ENCODE results near the gene SGCD. TPM values are rescaled to one million over a fixed set of nuclear protein-coding genes. Genes with fewer than 3 reads are reported as not detected.
A peak's percentile ranks its signal among the peaks of the same experiment; 100 is the strongest.

The SGCD gene
- total and polyA plus RNA-seq, 3 donors from 2014 or later, result 2.8 to 6.1 (median 5.0) TPM

- no peak for TF ChIP-seq POLR2A (IDR thresholded peaks at IDR 0.05)
- TF ChIP-seq, protein P1, sequence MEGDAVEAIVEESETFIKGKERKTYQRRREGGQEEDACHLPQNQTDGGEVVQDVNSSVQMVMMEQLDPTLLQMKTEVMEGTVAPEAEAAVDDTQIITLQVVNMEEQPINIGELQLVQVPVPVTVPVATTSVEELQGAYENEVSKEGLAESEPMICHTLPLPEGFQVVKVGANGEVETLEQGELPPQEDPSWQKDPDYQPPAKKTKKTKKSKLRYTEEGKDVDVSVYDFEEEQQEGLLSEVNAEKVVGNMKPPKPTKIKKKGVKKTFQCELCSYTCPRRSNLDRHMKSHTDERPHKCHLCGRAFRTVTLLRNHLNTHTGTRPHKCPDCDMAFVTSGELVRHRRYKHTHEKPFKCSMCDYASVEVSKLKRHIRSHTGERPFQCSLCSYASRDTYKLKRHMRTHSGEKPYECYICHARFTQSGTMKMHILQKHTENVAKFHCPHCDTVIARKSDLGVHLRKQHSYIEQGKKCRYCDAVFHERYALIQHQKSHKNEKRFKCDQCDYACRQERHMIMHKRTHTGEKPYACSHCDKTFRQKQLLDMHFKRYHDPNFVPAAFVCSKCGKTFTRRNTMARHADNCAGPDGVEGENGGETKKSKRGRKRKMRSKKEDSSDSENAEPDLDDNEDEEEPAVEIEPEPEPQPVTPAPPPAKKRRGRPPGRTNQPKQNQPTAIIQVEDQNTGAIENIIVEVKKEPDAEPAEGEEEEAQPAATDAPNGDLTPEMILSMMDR (IDR thresholded peaks at IDR 0.05), result no peak
- Histone ChIP-seq H3K4me1 (no peaks in the 10 kb centered on the region), H3K27me3 (no peaks in the 10 kb centered on the region), H3K36me3 (ENCODE audit: low read depth, missing control alignments) (no peaks in the 10 kb centered on the region), H3K4me3 (no peak overlapping the region), H3K27ac (no peak overlapping the region), H3K9me3 (no peaks in the 10 kb centered on the region)
- WGBS, 2 donors, result 69 to 78% methylated on average over 6 of the region's 6 CpGs
- intact Hi-C loops (cut with DNase I; ENCODE audit: low total_unique reads), result no loop called here
- no peak for DNase-seq
Measured at GRCh38 chr5:156394642-156395305, 67.8 kb downstream of the SGCD start.

- H3K36me3 ChIP-seq (ENCODE audit: low read depth, missing control alignments), result no peaks in the 10 kb centered on the region
- H3K4me3 ChIP-seq, result no peak overlapping the region
- 84 to 85% methylated on average over 2 of the region's 2 CpGs for WGBS, 2 donors
- no peaks in the 10 kb centered on the region for H3K27me3 ChIP-seq
- intact Hi-C loops (cut with DNase I; ENCODE audit: low total_unique reads), result no loop called here
- H3K4me1 ChIP-seq, result no peaks in the 10 kb centered on the region
- no peak for TF ChIP-seq POLR2A (IDR thresholded peaks at IDR 0.05)
- no peak for DNase-seq
- no peak overlapping the region for H3K27ac ChIP-seq
- H3K9me3 ChIP-seq, result no peaks in the 10 kb centered on the region
Measured at GRCh38 chr5:156395306-156395675, 68.3 kb downstream of the SGCD start.

DNA sequence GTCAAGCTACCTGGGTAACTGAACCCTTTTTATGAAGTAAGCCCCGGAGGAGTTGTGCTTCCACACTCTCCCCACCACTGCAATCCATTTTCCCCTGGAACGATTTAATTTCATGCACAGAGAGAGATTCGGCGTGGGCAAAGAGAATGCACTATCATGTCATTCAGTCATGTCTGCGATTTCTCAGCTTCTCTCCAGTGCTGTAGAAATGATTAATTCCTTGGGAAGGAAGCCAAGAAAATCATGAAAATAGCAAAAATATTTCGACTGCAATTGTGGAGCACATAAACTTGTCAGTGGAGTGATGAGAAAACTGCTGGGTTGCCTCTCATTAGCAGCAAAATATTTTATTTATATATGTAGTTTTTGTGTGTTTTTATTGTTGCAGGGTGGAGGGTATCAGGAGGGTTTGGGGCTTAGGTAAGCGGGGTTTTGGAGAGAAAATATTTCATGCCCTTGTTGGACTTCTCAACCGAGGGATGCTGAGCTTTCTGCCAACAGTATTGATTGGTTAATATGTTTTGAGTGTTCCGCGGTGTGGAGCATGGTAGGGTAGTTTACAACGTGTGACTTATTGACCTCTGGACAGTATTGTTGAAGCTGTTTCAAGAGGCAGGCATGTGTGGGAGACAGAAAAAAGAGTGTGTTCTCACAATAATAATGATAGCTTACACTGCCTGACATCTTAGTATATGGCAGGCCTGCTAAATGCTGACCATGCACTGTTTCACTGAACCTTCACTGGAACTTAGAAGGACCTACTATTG lies 69.3 kb downstream of the SGCD start:
- H3K4me1 ChIP-seq, result no peaks in the 10 kb centered on the region
- intact Hi-C loops (cut with DNase I; ENCODE audit: low total_unique reads), result no loop called here
- no peaks in the 10 kb centered on the region for H3K36me3 ChIP-seq (ENCODE audit: low read depth, missing control alignments)
- no peaks in the 10 kb centered on the region for H3K9me3 ChIP-seq
- H3K27ac ChIP-seq, result no peak overlapping the region
- no peak for DNase-seq
- 54 to 74% methylated on average over 11 of the region's 11 CpGs for WGBS, 2 donors
- TF ChIP-seq, protein P1 (IDR thresholded peaks at IDR 0.05), result no peak
- no peak for TF ChIP-seq POLR2A (IDR thresholded peaks at IDR 0.05)
- no peaks in the 10 kb centered on the region for H3K27me3 ChIP-seq
- H3K4me3 ChIP-seq, result no peak overlapping the region

DNA sequence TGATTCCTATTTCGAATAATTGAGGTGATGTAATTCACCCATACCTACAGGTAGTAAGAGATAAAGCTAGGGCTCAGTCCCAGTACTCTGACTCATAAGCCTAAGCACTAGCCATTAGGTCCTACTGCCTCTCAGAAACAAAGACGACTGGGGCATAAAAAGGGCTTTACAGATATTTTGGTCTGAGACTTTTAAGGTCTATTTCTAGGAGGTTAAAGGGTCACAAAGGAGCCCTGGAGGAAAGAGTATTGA lies 69.8 kb downstream of the SGCD start:
- 77 to 93% methylated on average over 2 of the region's 2 CpGs for WGBS, 2 donors
- Histone ChIP-seq H3K9me3 (no peaks in the 10 kb centered on the region), H3K27me3 (no peaks in the 10 kb centered on the region), H3K36me3 (ENCODE audit: low read depth, missing control alignments) (no peaks in the 10 kb centered on the region), H3K27ac (no peak overlapping the region), H3K4me1 (no peaks in the 10 kb centered on the region), H3K4me3 (no peak overlapping the region)
- intact Hi-C loops (cut with DNase I; ENCODE audit: low total_unique reads), result no loop called here
- no peak for TF ChIP-seq POLR2A (IDR thresholded peaks at IDR 0.05)
- TF ChIP-seq, protein P1 (IDR thresholded peaks at IDR 0.05), result no peak
- DNase-seq, result no peak

- Histone ChIP-seq H3K4me1 (no peaks in the 10 kb centered on the region), H3K36me3 (ENCODE audit: low read depth, missing control alignments) (no peaks in the 10 kb centered on the region)
- intact Hi-C loops (cut with DNase I; ENCODE audit: low total_unique reads), result no loop called here
Measured at GRCh38 chr5:156399323-156399722, 72.4 kb downstream of the SGCD start.

More at GRCh38 chr5:156399323-156399722, 72.4 kb downstream of the SGCD start:
- TF ChIP-seq POLR2A (IDR thresholded peaks at IDR 0.05), result no peak
- TF ChIP-seq, protein P1 (IDR thresholded peaks at IDR 0.05), result no peak
- Histone ChIP-seq H3K27ac (no peak overlapping the region), H3K9me3 (no peaks in the 10 kb centered on the region), H3K4me3 (no peak overlapping the region), H3K27me3 (no peaks in the 10 kb centered on the region)
- DNase-seq, result peak; percentile 33
- WGBS, 2 donors, result 41 to 56% methylated on average over 2 of the region's 2 CpGs
